Gastrocnemius medialis (tissue), 4 donors: ENCODE data around the gene PNCK. TPM values are rescaled to one million over a fixed set of nuclear protein-coding genes. Genes with fewer than 3 reads are reported as not detected.
A peak's percentile ranks its signal among the peaks of the same experiment; 100 is the strongest.

Experiments
- ATAC-seq, 2 donors: fragments of 150-250 bp; one replicate each; pipeline ENCODE4 v1.9.1; 2016
- DNase-seq, 2 donors: peaks; one replicate each; pipeline ENCODE4 v3.0.0-alpha.2; 2019
- H3K27ac ChIP-seq, 4 donors: fragments of 200-600 bp; sonication (generic); 1 replicate in 1 of 4; 2 replicates in 3 of 4; pipeline ENCODE4 v1.5.1; 2016 to 2018; ENCODE audit warnings: mild to moderate bottlenecking in 2 of 4, moderate library complexity in 1 of 4
- H3K27me3 ChIP-seq, 3 donors: fragments of 200-600 bp; sonication (generic) in 2 of 3; 1 replicate in 1 of 3; 2 replicates in 2 of 3; pipeline versions ENCODE4 v1.5.1 to v1.6.0; 2016 to 2019; ENCODE audit warnings: mild to moderate bottlenecking in 1 of 3, moderate library complexity in 1 of 3
- H3K36me3 ChIP-seq, 2 donors: fragments of 200-600 bp; sonication (generic) in 1 of 2; one replicate each; pipeline ENCODE4 v1.5.1; 2017 to 2018
- H3K4me1 ChIP-seq, 2 donors: fragments of 200-600 bp; sonication (generic) in 1 of 2; one replicate each; pipeline ENCODE4 v1.5.1; 2016 to 2017; ENCODE audit warnings: mild to moderate bottlenecking in 2 of 2
- H3K4me3 ChIP-seq, 4 donors: fragments of 200-600 bp; sonication (generic) in 3 of 4; 1 replicate in 1 of 4; 2 replicates in 3 of 4; pipeline ENCODE4 v1.5.1; 2016 to 2019; ENCODE audit warnings: mild to moderate bottlenecking in 2 of 4
- H3K9me3 ChIP-seq, 3 donors: fragments of 200-600 bp; sonication (generic) in 2 of 3; 1 replicate in 1 of 3; 2 replicates in 2 of 3; pipeline ENCODE4 v1.5.1; 2016 to 2019
- POLR2A ChIP-seq, 2 donors: fragments of 450-650 bp; IDR thresholded peaks; one replicate each; pipeline ENCODE4 v1.6.1; 2017; ENCODE audit warnings: antibody characterized with exemption in 2 of 2, mild to moderate bottlenecking in 2 of 2, moderate library complexity in 2 of 2
- in situ Hi-C, 4 donors: fragments of 200-750 bp; cut with MboI; loops; one replicate each; pipeline versions ENCODE4 v1.15.0 to v1.8.0; 2017; ENCODE audit warnings: low sequenced_read_pairs in 4 of 4
- intact Hi-C: fragments of 100-400 bp; cut with DNase I; formaldehyde crosslinking; loops from one replicate; pipeline ENCODE4 v1.15.1; 2023; ENCODE audit warnings: low total_unique reads
- total RNA-seq, 4 donors: library from RNA; depleted of rRNA; stranded (reverse); fragments of >200 nt; gene quantifications; one replicate each; pipeline versions ENCODE4 v1.1.0 to v1.2.3, GENCODE V29; 2016
- TF ChIP-seq, protein P1 (sequence below), 5 experiments: fragments of 450-650 bp in 3 of 5; fragments of 200-600 bp in 2 of 5; sonication (generic) in 2 of 5; IDR thresholded peaks in 4 of 5; conservative IDR thresholded peaks in 1 of 5; 1 replicate in 4 of 5; 2 replicates in 1 of 5; pipeline ENCODE4 v1.5.1; 2016 to 2019; ENCODE audit warnings: antibody characterized with exemption in 5 of 5, mild to moderate bottlenecking in 3 of 5, moderate library complexity in 3 of 5

Gene PNCK
- total RNA-seq, 4 donors from 2014 or later = 0.98 to 1.6 TPM; not detected in 2

- Histone ChIP-seq H3K4me3 (no peak overlapping the region), H3K4me1 (peaks cover 31 to 73% of the 10 kb centered on the region in 2 donors), H3K27me3 (no peaks in the 10 kb centered on the region), H3K27ac (peak overlapping the region; percentile 85 to 91 (median 90)), H3K36me3 (no peaks in the 10 kb centered on the region), H3K9me3 (no peaks in the 10 kb centered on the region)
- TF ChIP-seq, protein P1, sequence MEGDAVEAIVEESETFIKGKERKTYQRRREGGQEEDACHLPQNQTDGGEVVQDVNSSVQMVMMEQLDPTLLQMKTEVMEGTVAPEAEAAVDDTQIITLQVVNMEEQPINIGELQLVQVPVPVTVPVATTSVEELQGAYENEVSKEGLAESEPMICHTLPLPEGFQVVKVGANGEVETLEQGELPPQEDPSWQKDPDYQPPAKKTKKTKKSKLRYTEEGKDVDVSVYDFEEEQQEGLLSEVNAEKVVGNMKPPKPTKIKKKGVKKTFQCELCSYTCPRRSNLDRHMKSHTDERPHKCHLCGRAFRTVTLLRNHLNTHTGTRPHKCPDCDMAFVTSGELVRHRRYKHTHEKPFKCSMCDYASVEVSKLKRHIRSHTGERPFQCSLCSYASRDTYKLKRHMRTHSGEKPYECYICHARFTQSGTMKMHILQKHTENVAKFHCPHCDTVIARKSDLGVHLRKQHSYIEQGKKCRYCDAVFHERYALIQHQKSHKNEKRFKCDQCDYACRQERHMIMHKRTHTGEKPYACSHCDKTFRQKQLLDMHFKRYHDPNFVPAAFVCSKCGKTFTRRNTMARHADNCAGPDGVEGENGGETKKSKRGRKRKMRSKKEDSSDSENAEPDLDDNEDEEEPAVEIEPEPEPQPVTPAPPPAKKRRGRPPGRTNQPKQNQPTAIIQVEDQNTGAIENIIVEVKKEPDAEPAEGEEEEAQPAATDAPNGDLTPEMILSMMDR (IDR thresholded peaks at IDR 0.05 in 4 of 5, conservative IDR thresholded peaks at IDR 0.05 in 1 of 5) = no peak
- no peak for TF ChIP-seq POLR2A (IDR thresholded peaks at IDR 0.05)
- DNase-seq (no peak), ATAC-seq (no peak)
- in situ Hi-C loops = no loop called here
- intact Hi-C loops = loop anchor here (10.0 kb wide), 1 partner anchor 341 kb away; no protein-coding TSS in a partner anchor
Observed at GRCh38 chrX:153704021-153704526, 30.5 kb upstream of the PNCK start.

GRCh38 chrX:153703036-153703370 lies 29.4 kb upstream of the PNCK start:
- peak; percentile 18 to 24 for ATAC-seq
- in situ Hi-C loops = no loop called here
- no peaks in the 10 kb centered on the region for H3K36me3 ChIP-seq
- peak overlapping the region; percentile 85 to 91 (median 90) for H3K27ac ChIP-seq
- TF ChIP-seq, protein P1 (IDR thresholded peaks at IDR 0.05 in 4 of 5, conservative IDR thresholded peaks at IDR 0.05 in 1 of 5) = no peak
- TF ChIP-seq POLR2A (IDR thresholded peaks at IDR 0.05) = no peak
- no peak overlapping the region for H3K4me3 ChIP-seq
- no peaks in the 10 kb centered on the region for H3K27me3 ChIP-seq
- intact Hi-C loops = loop anchor here (10.0 kb wide), 1 partner anchor 342 kb away; no protein-coding TSS in a partner anchor
- no peaks in the 10 kb centered on the region for H3K9me3 ChIP-seq
- H3K4me1 ChIP-seq = peaks cover 30 to 77% of the 10 kb centered on the region in 2 donors
- DNase-seq = peak; percentile 73 to 93

- no peak overlapping the region for H3K4me3 ChIP-seq
- H3K9me3 ChIP-seq = no peaks in the 10 kb centered on the region
- no peaks in the 10 kb centered on the region for H3K27me3 ChIP-seq
- H3K36me3 ChIP-seq = no peaks in the 10 kb centered on the region
- DNase-seq (no peak), ATAC-seq (peak in 1 of 2 donors; percentile 0)
- in situ Hi-C loops = no loop called here
- no peak for TF ChIP-seq POLR2A (IDR thresholded peaks at IDR 0.05)
- peak overlapping the region; percentile 85 to 91 (median 90) for H3K27ac ChIP-seq
- intact Hi-C loops = loop anchor here (10.0 kb wide), 1 partner anchor 342 kb away; no protein-coding TSS in a partner anchor
- peaks cover 27 to 73% of the 10 kb centered on the region in 2 donors for H3K4me1 ChIP-seq
Observed at GRCh38 chrX:153702336-153703035, 28.9 kb upstream of the PNCK start.

DNA sequence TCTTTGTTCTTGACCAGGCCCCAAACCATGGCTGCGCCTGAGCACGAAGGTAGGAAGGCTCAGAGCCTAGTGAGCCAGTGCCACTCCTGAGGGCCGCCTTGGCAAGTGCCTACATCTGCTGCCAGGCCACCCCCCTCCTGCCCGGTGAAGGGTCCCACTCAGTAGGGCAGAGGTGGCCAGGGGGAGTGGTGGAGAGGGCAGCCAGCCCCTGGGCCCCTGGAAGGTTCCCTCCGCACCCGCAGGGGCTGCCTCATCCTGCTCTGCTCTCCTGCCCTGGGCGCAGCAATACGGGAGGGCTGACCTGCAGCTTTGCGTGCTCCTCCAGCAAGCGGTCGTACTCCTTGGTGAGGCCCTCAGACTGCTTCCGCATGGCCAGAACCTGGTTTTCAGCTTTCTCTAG lies 28.1 kb upstream of the PNCK start:
- in situ Hi-C loops = no loop called here
- no peak for ATAC-seq
- Histone ChIP-seq H3K4me3 (no peak overlapping the region), H3K36me3 (no peaks in the 10 kb centered on the region), H3K4me1 (peaks cover 27 to 67% of the 10 kb centered on the region in 2 donors), H3K27ac (peak overlapping the region; percentile 85 to 91 (median 90)), H3K9me3 (no peaks in the 10 kb centered on the region), H3K27me3 (no peaks in the 10 kb centered on the region)
- no peak for DNase-seq
- TF ChIP-seq POLR2A (IDR thresholded peaks at IDR 0.05) = no peak
- TF ChIP-seq, protein P1 (IDR thresholded peaks at IDR 0.05 in 4 of 5, conservative IDR thresholded peaks at IDR 0.05 in 1 of 5) = no peak
- intact Hi-C loops = loop anchor here (10.0 kb wide), 1 partner anchor 343 kb away; no protein-coding TSS in a partner anchor

DNA sequence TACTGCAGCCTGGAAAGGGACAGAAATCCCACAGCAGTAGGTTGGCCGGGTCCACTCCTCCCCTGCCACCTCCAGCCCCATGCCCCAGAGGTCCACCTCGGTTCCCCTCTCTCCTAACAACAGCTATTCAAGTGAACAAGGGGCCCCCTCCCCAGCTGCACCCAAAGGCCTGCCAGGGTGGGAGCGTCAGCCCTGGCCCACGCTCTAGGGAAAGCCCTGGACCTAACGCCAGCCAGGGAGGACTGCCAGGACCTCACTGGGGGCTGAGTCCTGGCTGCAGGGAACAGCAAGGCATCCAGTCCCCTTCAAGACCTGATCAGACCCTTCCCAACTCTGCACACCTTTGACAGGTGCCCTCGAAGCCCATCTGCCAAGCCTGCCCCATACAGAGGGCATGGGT lies 27.4 kb upstream of the PNCK start:
- intact Hi-C loops = loop anchor here (10.0 kb wide), 1 partner anchor 344 kb away; no protein-coding TSS in a partner anchor

More for the DNA sequence above, 27.4 kb upstream of the PNCK start:
- in situ Hi-C loops = no loop called here
- ATAC-seq (no peak), DNase-seq (no peak)
- peak overlapping the region; percentile 85 to 91 (median 90) for H3K27ac ChIP-seq
- H3K27me3 ChIP-seq = no peaks in the 10 kb centered on the region
- no peaks in the 10 kb centered on the region for H3K36me3 ChIP-seq
- TF ChIP-seq, protein P1 (IDR thresholded peaks at IDR 0.05 in 4 of 5, conservative IDR thresholded peaks at IDR 0.05 in 1 of 5) = no peak
- no peak for TF ChIP-seq POLR2A (IDR thresholded peaks at IDR 0.05)
- H3K9me3 ChIP-seq = no peaks in the 10 kb centered on the region
- peaks cover 27 to 69% of the 10 kb centered on the region in 2 donors for H3K4me1 ChIP-seq
- H3K4me3 ChIP-seq = no peak overlapping the region
